Head of caudate nucleus (tissue), 42 donors: Measurements from ENCODE around the gene PPP2R3C.
"Not testable (repeated sequence)": the region's sequence is repeated elsewhere in the genome, so short reads cannot be mapped to it uniquely, and the experiment has no call there.

Experiments
- DNase-seq, 42 donors: peaks; one replicate each; pipeline versions ENCODE4 v3.0.0 to v3.0.0-alpha.2; 2020 to 2021; ENCODE audit warnings: mixed read lengths in 7 of 42
- intact Hi-C: fragments of 100-400 bp; cut with DNase I; formaldehyde crosslinking; loops from one replicate; pipeline ENCODE4 v1.15.0; 2022

The PPP2R3C gene

GRCh38 chr14:35134329-35135123 is 12.7 kb upstream of the PPP2R3C start:
- intact Hi-C loops: loop anchor here (5.0 kb wide), 1 partner anchor 273 kb away; no protein-coding TSS in a partner anchor
- peak in 1 of 42 donors; percentile 10 for DNase-seq

GRCh38 chr14:35133542-35134328 is 11.9 kb upstream of the PPP2R3C start:
- intact Hi-C loops: no loop called here
- DNase-seq: no peak

GRCh38 chr14:35124127-35124526 is 2.3 kb upstream of the PPP2R3C start:
- no peak for DNase-seq
- intact Hi-C loops: loop anchor here (5.0 to 10.0 kb wide), 3 partner anchors 77 to 283 kb away; partner anchors contain the start of genes FAM177A1 and SRP54

GRCh38 chr14:35123388-35123703 is 1.6 kb upstream of the PPP2R3C start:
- intact Hi-C loops: loop anchor here (5.0 to 10.0 kb wide), 3 partner anchors 76 to 284 kb away; partner anchors contain the start of genes FAM177A1 and SRP54
- no peak for DNase-seq

GRCh38 chr14:35122696-35123387 is 1.1 kb upstream of the PPP2R3C start:
- DNase-seq: no peak
- intact Hi-C loops: loop anchor here (5.0 to 10.0 kb wide), 3 partner anchors 76 to 284 kb away; partner anchors contain the start of genes FAM177A1 and SRP54

GRCh38 chr14:35121026-35121886 is 534 bp downstream of the PPP2R3C start:
- intact Hi-C loops: loop anchor here (5.0 to 10.0 kb wide), 3 partner anchors 74 to 286 kb away; partner anchors contain the start of genes FAM177A1 and SRP54
- DNase-seq: peak in 2 of 42 donors; percentile 13 to 20

- DNase-seq: no peak
- intact Hi-C loops: no loop called here
Observed at GRCh38 chr14:35117112-35117511, 4.7 kb downstream of the PPP2R3C start.

GRCh38 chr14:35116242-35116641 is 5.5 kb downstream of the PPP2R3C start:
- intact Hi-C loops: no loop called here

GRCh38 chr14:35114036-35114435 is 7.8 kb downstream of the PPP2R3C start:
- DNase-seq: no peak
- intact Hi-C loops: no loop called here

More at GRCh38 chr14:35116242-35116641, 5.5 kb downstream of the PPP2R3C start:
- DNase-seq: no peak

- no peak for DNase-seq
- intact Hi-C loops: no loop called here
Observed at GRCh38 chr14:35113308-35113950, 8.4 kb downstream of the PPP2R3C start.

GRCh38 chr14:35112641-35113040 is 9.1 kb downstream of the PPP2R3C start:
- no peak for DNase-seq
- intact Hi-C loops: no loop called here

GRCh38 chr14:35107866-35108265 is 13.9 kb downstream of the PPP2R3C start:
- DNase-seq: no peak
- intact Hi-C loops: no loop called here

- intact Hi-C loops: not testable (repeated sequence)
Observed at GRCh38 chr14:35094645-35095044, 27.1 kb downstream of the PPP2R3C start.

GRCh38 chr14:35088514-35088913 is 33.3 kb downstream of the PPP2R3C start:
- intact Hi-C loops: no loop called here
- no peak for DNase-seq

More at GRCh38 chr14:35094645-35095044, 27.1 kb downstream of the PPP2R3C start:
- not testable (repeated sequence) for DNase-seq

GRCh38 chr14:35085441-35085840 is 36.3 kb downstream of the PPP2R3C start:
- DNase-seq: no peak

GRCh38 chr14:35083530-35084150 is 38.1 kb downstream of the PPP2R3C start:
- intact Hi-C loops: no loop called here
- no peak for DNase-seq

More at GRCh38 chr14:35085441-35085840, 36.3 kb downstream of the PPP2R3C start:
- intact Hi-C loops: no loop called here

GRCh38 chr14:35079742-35080141 is 42.0 kb downstream of the PPP2R3C start:
- intact Hi-C loops: no loop called here
- no peak for DNase-seq
